T-helper 22 cell (primary cell): ENCODE results near the gene SLC4A1AP.

Source experiments
- DNase-seq: peaks from one replicate; pipeline ENCODE4 v3.0.0-alpha.2; 2020; ENCODE audit warnings: low read depth

SLC4A1AP gene

DNA sequence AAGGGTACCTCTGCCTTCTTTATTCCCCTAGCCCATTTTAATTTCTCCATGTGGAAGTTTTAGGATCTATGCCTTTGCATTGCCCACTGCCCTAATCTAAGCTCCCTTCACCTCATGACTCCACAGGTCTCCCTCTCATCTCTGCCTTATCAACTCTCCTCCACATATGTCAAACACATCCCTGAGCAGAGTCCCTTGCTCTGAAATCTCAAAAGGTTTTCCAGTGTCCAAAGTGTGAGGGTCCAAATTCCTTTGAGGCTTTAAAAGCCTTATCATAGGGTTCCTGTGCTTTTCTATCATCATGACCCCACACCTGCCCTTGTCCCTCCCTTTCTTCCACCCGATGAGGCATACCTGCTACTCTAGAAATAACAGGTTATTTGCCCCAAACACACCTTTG lies 38.6 kb downstream of the SLC4A1AP start:
- DNase-seq, result no peak

GRCh38 chr2:27703638-27704341 lies 40.1 kb downstream of the SLC4A1AP start:
- peak; percentile 38 for DNase-seq

DNA sequence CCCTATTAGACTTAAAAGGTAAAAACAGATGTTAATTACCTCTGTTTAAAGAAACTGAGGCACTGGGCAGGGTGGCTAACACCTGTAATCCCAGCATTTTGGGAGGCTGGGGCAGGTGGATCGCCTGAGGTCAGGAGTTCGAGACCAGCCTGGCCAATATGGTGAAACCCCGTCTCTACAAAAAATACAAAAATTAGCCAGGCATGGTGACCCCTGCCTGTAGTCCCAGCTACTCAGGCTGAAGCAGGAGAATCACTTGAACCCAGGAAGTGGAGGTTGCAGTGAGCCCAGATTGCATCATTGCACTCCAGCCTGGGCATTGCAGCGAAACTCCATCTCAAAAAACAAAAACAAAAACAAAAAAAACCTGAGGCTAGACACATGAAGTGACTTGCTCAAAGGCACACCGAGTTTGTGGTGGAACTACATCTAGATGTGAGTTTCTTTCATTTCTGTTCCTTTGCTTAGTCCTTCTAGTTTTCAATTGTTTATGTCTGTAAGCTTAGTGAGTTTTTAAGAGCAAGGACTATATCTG lies 40.7 kb downstream of the SLC4A1AP start:
- DNase-seq, result no peak

DNA sequence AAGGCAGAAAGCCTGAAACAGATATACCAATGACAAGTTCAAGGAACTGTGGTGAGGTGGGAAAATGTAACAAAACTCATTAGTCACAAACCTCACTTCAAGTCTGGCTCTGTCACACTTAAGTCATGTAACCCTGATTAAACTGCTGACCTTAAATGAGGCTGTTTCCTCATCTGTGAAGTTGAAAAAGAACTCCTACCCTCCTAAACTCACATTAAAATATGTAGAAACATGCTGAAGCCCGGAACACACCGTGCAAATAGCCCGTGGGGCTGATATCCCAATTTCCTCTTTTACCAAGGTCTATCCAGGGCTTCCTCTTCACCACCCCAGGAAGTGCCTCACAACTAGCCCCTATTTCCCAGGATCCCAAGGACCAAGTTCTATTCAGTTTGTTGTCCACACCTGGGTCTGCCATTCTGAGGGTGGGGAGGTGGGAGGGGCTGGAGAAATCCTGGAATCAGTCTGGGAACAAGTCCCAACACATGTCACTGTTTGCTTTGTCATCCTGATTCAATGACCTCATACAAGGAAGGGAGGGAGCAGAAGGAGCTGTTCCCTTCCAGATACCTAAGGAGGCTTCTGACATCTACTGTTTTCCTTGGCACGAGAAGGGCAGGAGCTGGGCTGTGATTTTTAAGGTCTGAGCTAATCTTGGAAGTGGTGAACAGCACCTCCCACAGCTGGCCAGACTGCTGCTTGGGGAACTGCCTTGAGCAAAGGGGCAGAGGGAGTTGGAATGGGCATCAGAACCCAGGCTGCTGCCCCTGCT lies 42.3 kb downstream of the SLC4A1AP start:
- no peak for DNase-seq

DNA sequence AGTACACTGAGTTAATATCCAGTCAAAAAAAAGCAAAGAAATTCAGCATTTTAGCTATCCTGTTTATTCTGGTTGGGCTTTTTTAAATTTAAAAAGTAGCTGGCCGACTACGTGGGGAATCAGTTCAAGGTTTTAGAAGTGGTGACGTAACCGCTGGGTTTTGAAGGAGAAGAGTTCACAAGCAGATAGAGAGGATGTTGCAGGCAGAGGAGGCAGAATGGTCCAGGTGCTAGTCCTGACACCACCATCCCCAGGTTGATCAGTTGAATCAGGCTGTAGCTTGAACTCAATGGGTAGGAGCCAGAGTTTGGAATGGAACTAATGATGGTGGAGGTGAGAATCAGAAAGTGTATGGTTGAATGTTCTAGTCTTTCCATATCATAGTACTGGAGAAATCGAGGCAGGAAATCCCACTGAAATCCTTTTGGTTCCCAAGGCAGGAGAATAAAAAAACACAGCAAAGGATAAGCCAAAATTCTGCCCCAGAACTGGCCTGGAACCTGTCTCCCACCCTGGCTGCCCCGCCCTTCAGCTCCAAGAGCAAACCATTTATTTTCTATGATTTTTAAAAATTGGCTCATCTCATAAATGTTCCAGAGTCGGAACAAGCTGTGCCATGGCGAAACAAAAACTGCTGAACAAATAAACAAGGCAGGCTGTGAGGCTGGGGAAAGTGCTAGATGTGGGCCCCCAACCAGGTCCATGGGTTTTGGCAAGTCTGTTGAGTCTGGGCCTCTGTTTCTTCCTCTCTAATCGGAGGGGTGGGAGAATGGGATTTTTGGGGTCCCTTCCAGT lies 44.0 kb downstream of the SLC4A1AP start:
- no peak for DNase-seq

- no peak for DNase-seq
Measured at GRCh38 chr2:27708257-27708654, 44.6 kb downstream of the SLC4A1AP start.

- no peak for DNase-seq
Measured at GRCh38 chr2:27708666-27709065, 45.0 kb downstream of the SLC4A1AP start.

GRCh38 chr2:27709326-27709725 lies 45.6 kb downstream of the SLC4A1AP start:
- no peak for DNase-seq

- no peak for DNase-seq
Measured at GRCh38 chr2:27709960-27710575, 46.4 kb downstream of the SLC4A1AP start.

- DNase-seq, result no peak
Measured at GRCh38 chr2:27710640-27711430, 47.1 kb downstream of the SLC4A1AP start.

DNA sequence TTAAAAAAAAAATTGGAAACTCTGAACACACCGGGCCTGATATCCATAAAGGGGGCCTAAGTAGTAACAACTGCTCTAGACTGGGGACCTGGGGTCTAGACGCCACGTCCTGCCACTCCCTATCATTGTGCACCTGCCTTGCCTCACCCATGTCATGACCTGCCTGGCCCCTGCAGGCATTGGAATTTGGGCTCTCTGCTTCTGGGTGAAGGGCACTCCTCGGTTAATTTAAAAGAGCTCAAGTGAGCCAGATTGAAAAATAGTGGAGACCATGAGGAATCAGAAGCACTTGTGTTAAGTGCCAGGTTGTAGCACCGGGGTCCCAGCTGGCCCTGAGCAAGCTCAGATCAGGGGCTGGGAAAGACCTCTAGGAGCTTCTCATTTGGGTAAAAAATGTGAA lies 48.1 kb downstream of the SLC4A1AP start:
- no peak for DNase-seq

DNA sequence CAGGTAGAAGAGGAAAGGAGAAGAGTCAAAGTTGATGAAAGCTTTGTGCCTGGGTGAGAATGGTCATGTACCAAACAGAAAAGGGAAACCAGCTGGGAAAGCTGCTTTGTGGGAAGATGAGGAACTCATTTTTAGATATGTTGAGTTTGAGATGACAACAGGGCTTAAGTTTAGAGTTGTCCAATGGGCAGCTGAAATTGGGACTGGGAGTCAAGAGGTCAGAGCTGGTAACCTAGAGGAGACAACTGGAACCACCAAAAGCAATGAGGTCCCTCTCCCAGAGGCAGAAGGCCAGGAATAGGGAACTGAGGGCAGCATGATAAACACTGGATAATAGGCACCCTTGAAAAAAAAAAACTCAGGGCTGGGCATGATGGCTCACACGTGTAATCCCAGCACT lies 48.8 kb downstream of the SLC4A1AP start:
- DNase-seq, result no peak

DNA sequence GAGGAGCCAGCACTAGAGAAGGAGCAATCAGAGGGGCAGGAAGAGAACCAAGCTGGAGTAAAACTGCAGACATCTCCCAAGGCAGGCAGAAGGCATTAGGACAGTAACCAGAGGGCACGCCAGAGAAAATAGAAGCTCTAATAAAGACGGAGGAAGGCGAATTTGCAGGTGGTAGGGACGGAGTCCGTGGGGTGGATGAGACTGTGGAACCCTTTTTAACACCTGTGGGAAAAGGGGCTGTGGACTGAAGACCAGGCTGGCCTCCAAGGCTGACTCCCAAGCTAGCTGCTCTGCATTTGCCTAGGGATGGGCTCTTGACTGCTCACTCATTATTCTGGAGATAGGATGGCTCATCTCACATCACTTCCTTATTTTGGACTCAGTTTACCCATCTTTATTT lies 49.5 kb downstream of the SLC4A1AP start:
- no peak for DNase-seq

DNA sequence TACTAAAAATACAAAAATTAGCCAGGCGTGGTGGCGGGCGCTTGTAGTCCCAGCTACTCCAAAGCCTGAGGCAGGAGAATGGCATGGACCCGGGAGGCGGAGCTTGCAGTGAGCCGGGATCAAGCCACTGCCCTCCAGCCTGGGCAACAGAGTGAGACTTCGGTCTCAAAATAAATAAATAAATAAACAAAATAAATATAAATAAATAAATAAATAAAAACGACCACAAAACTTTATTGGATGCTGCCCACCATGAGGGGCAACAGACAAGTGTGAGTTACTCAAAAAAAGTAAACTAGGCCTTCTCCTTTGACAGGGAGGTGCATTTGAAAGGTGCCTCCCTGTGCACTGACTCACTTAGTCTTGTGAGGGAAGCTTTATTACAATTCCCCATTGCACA lies 50.4 kb downstream of the SLC4A1AP start:
- DNase-seq, result no peak

DNA sequence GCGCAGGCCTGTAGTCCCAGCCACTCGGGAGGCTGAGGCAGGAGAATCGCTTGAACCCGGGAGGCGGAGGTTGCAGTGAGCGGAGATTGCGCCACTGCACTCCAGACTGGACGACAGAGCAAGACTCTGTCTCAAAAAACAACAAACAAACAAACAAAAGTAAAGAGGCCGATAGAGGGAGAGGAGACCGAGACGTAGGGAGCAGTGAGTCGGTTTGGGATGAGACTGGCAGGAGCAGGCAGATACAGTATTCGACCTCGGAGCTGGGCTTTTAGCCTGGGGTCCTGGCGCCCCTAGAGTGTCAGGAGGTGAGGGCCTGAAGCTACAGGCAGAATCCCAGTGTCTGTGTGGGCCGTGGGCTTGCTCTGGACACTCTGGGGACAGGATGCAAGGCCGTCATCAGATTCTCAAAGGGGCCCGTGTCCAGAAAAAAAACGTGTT lies 51.2 kb downstream of the SLC4A1AP start:
- DNase-seq, result no peak

GRCh38 chr2:27715318-27716210 lies 51.9 kb downstream of the SLC4A1AP start:
- no peak for DNase-seq

- DNase-seq, result no peak
Measured at GRCh38 chr2:27716301-27717069, 52.8 kb downstream of the SLC4A1AP start.

DNA sequence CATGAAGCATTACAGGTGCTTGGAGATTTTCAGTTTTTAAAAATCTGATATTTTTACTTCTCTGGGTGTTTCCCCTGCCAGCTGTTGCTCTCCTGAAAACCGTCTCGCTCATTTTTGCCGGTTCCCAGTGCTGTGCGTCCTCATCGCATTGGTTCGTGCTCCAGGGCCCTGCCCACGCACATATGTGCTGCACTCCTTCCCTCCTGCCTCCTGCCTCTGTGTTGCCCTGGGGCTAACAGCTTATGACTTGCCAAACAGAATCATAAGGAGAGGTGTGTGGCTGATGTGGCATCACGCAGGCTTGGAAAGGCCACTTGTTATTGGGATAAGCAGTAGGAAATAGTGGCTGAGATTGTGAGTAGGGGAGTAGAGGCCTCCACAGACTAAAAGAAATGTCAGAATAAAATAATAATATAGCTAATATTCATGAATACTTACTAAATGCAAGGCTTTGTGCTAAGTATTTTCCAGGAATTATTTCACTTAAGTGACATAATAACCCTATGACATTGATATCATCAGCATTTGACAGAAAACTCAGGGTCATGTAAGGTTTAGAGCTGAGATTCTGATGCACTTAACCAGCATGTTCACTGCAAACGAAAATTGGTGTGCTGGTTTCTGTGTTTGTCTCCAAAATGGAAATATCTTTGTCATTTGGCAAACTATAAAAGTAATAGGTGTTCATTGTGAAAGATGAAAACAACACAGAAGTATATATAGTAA lies 53.5 kb downstream of the SLC4A1AP start:
- DNase-seq, result no peak
